ENCODE results near the gene FLII.

GRCh38 chr17:18250708-18251107 lies 7.8 kb downstream of the FLII start:
- TF ChIP-seq REST (IDR thresholded peaks at IDR 0.05; ENCODE audit: low read depth) (no peak), POLR2A (IDR thresholded peaks at IDR 0.05; ENCODE audit: borderline replicate concordance, extremely low read depth, insufficient read depth, insufficient read length) (no peak), ZFX (IDR thresholded peaks at IDR 0.05) (no peak), CTCF (IDR thresholded peaks at IDR 0.05 in 2 of 3, conservative IDR thresholded peaks at IDR 0.05 in 1 of 3; ENCODE audit: borderline replicate concordance in 1 of 3, insufficient read depth in 1 of 3, low read depth in 2 of 3, low read length in 2 of 3) (no peak), SP1 (IDR thresholded peaks at IDR 0.05; ENCODE audit: low read depth) (no peak), EZH2 (IDR thresholded peaks at IDR 0.05) (no peak), ZNF274 (IDR thresholded peaks at IDR 0.05; ENCODE audit: low read depth, low read length) (no peak), TCF7L2 (IDR thresholded peaks at IDR 0.05; ENCODE audit: borderline replicate concordance, extremely low read depth, insufficient read depth, insufficient read length) (no peak), EZH2phosphoT487 (IDR thresholded peaks at IDR 0.05; ENCODE audit: borderline replicate concordance) (no peak), POLR2AphosphoS5 (IDR thresholded peaks at IDR 0.05; ENCODE audit: low read depth, low read length) (no peak), JUND (IDR thresholded peaks at IDR 0.05) (no peak), CEBPB (IDR thresholded peaks at IDR 0.05; ENCODE audit: low read depth) (no peak), CBX3 (IDR thresholded peaks at IDR 0.05; ENCODE audit: low read depth) (no peak)
- TF ChIP-seq, protein P1, sequence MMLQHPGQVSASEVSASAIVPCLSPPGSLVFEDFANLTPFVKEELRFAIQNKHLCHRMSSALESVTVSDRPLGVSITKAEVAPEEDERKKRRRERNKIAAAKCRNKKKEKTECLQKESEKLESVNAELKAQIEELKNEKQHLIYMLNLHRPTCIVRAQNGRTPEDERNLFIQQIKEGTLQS (IDR thresholded peaks at IDR 0.05), result no peak

Measured in HCT116 (cell line).